H1 (cell line): ENCODE data around the gene SAP30L. TPM values are rescaled to one million over a fixed set of nuclear protein-coding genes. Genes with fewer than 3 reads are reported as not detected.
A peak's percentile ranks its signal among the peaks of the same experiment; 100 is the strongest.

ENCODE experiments used
- CTCF ChIA-PET: fragments of 300-600 bp; sonication (Branson Sonifier 250); formaldehyde crosslinking; loops from one replicate; lab custom pipeline; 2021; ENCODE audit not compliant: partially characterized antibody; lab: Charles Lee
- POLR2A ChIA-PET: fragments of 300-600 bp; sonication (Branson Sonifier 250); formaldehyde crosslinking; loops from one replicate; lab custom pipeline; 2021; ENCODE audit warnings: inconsistent platforms; ENCODE audit not compliant: partially characterized antibody; lab: Charles Lee
- DNase-seq, 2 experiments: peaks; one replicate each; pipeline versions ENCODE4 v3.0.0 to v3.0.0-alpha.2; 2010 to 2022; ENCODE audit warnings: low spot score in 2 of 2, low read depth in 1 of 2, mixed read lengths in 1 of 2
- FAIRE-seq: peaks from 2 replicates; lab custom pipeline; 2011; peaks lifted over from hg19 to GRCh38; lab: Jason Lieb, UNC
- H2AFZ ChIP-seq: 2 replicates; pipeline ENCODE4 v1.8.1; 2012; ENCODE audit warnings: low read length, inconsistent platforms
- H2AK5ac ChIP-seq: 2 replicates; pipeline ENCODE4 v1.6.1; 2013; ENCODE audit warnings: low read depth, low read length
- H2BK120ac ChIP-seq: replicated peaks from 2 replicates; pipeline ENCODE3; 2013; ENCODE audit warnings: low read depth, low read length, inconsistent platforms
- H2BK12ac ChIP-seq: 2 replicates; pipeline ENCODE4 v1.6.1; 2013; ENCODE audit warnings: low read depth, low read length
- H2BK15ac ChIP-seq: 2 replicates; pipeline ENCODE4 v1.6.1; 2013; ENCODE audit warnings: low read length
- H2BK20ac ChIP-seq: 2 replicates; pipeline ENCODE4 v1.6.1; 2013; ENCODE audit warnings: low read length
- H2BK5ac ChIP-seq: 2 replicates; pipeline ENCODE4 v1.6.1; 2013; ENCODE audit warnings: low read depth, low read length
- H3K14ac ChIP-seq: 2 replicates; pipeline ENCODE4 v1.6.1; 2013; ENCODE audit warnings: inconsistent platforms; ENCODE audit not compliant: insufficient read length
- H3K18ac ChIP-seq: 2 replicates; pipeline ENCODE4 v1.6.1; 2013; ENCODE audit warnings: low read length; ENCODE audit errors: extremely low read depth
- H3K23ac ChIP-seq: 2 replicates; pipeline ENCODE4 v1.6.1; 2013; ENCODE audit warnings: inconsistent platforms; ENCODE audit not compliant: insufficient read length
- H3K23me2 ChIP-seq: 2 replicates; pipeline ENCODE4 v1.6.1; 2013; ENCODE audit warnings: low read depth, low read length
- H3K27ac ChIP-seq: 2 replicates; pipeline ENCODE4 v1.6.1; 2011; ENCODE audit warnings: low read depth, low read length, inconsistent platforms
- H3K27me3 ChIP-seq, 4 experiments: replicated peaks in 1 of 4; 1 replicate in 1 of 4; 2 replicates in 3 of 4; pipeline versions ENCODE4 v1.6.1 to v1.8.1; 2011 to 2013; ENCODE audit warnings: low read length in 3 of 4, mild to moderate bottlenecking in 3 of 4, inconsistent platforms in 2 of 4, mixed read lengths in 2 of 4, moderate library complexity in 1 of 4; ENCODE audit not compliant: control insufficient read depth in 3 of 4, insufficient read depth in 3 of 4; ENCODE audit errors: extremely low read depth in 1 of 4
- H3K36me3 ChIP-seq, 4 experiments: 2 replicates each; pipeline versions ENCODE4 v1.6.1 to v1.8.1; 2011 to 2013; ENCODE audit warnings: mild to moderate bottlenecking in 4 of 4, low read length in 3 of 4, moderate library complexity in 2 of 4, control low read depth in 1 of 4, inconsistent platforms in 1 of 4; ENCODE audit not compliant: insufficient read depth in 4 of 4, control insufficient read depth in 2 of 4
- H3K4ac ChIP-seq: replicated peaks from 2 replicates; pipeline ENCODE3; 2013; ENCODE audit warnings: low read length, low read depth, mixed read lengths, inconsistent platforms; ENCODE audit not compliant: insufficient read length
- H3K4me1 ChIP-seq, 4 experiments: replicated peaks in 1 of 4; 1 replicate in 1 of 4; 2 replicates in 3 of 4; pipeline versions ENCODE4 v1.6.1 to v1.8.1; 2011 to 2013; ENCODE audit warnings: low read length in 3 of 4, inconsistent platforms in 2 of 4, mixed read lengths in 1 of 4; ENCODE audit not compliant: insufficient read depth in 4 of 4, control insufficient read depth in 3 of 4
- H3K4me2 ChIP-seq, 2 experiments: 2 replicates each; pipeline versions ENCODE4 v1.6.1 to v1.8.1; 2011 to 2013; ENCODE audit warnings: low read depth in 2 of 2, low read length in 2 of 2, control low read depth in 1 of 2, inconsistent platforms in 1 of 2, mild to moderate bottlenecking in 1 of 2; ENCODE audit not compliant: insufficient read depth in 1 of 2
- H3K4me3 ChIP-seq, 4 experiments: fragments of 200-600, 300-600 bp in 1 of 4; sonication (generic), shearing (Covaris generic), sonication (Bioruptor Twin) in 1 of 4; 2 replicates each; pipeline versions ENCODE4 v1.5.1 to v1.8.1; 2011 to 2016; ENCODE audit warnings: low read length in 4 of 4, low read depth in 3 of 4, control low read depth in 2 of 4, inconsistent platforms in 2 of 4, mild to moderate bottlenecking in 2 of 4, mixed read lengths in 1 of 4, moderate library complexity in 1 of 4; ENCODE audit not compliant: insufficient read depth in 2 of 4; ENCODE audit errors: extremely low read depth in 1 of 4
- H3K56ac ChIP-seq: replicated peaks from 2 replicates; pipeline ENCODE3; 2013; ENCODE audit warnings: low read depth, mild to moderate bottlenecking, mixed read lengths, low read length, inconsistent platforms; ENCODE audit not compliant: insufficient read length
- H3K79me1 ChIP-seq: 2 replicates; pipeline ENCODE4 v1.6.1; 2013; ENCODE audit warnings: low read depth, low read length, control low read depth
- H3K79me2 ChIP-seq, 2 experiments: 2 replicates each; pipeline versions ENCODE4 v1.6.1 to v1.8.1; 2012 to 2013; ENCODE audit warnings: low read length in 2 of 2, mild to moderate bottlenecking in 2 of 2, inconsistent platforms in 1 of 2; ENCODE audit not compliant: insufficient read depth in 2 of 2, control insufficient read depth in 1 of 2
- H3K9ac ChIP-seq, 4 experiments: replicated peaks in 1 of 4; 1 replicate in 1 of 4; 2 replicates in 3 of 4; pipeline versions ENCODE4 v1.6.1 to v1.8.1; 2011 to 2013; ENCODE audit warnings: low read depth in 3 of 4, low read length in 3 of 4, control low read depth in 2 of 4, mild to moderate bottlenecking in 2 of 4, moderate library complexity in 2 of 4, inconsistent platforms in 1 of 4; ENCODE audit errors: extremely low read depth in 1 of 4
- H3K9me3 ChIP-seq, 2 experiments: 2 replicates each; pipeline versions ENCODE4 v1.6.1 to v1.8.1; 2012 to 2013; ENCODE audit warnings: mild to moderate bottlenecking in 2 of 2, moderate library complexity in 2 of 2, control low read depth in 1 of 2, inconsistent platforms in 1 of 2, low read depth in 1 of 2, low read length in 1 of 2, mixed read lengths in 1 of 2; ENCODE audit not compliant: insufficient read depth in 2 of 2
- H4K20me1 ChIP-seq, 2 experiments: replicated peaks in 1 of 2; 2 replicates each; pipeline versions ENCODE3 to v1.8.1; 2011 to 2013; ENCODE audit warnings: inconsistent platforms in 2 of 2, low read length in 2 of 2, mild to moderate bottlenecking in 1 of 2; ENCODE audit not compliant: insufficient read depth in 2 of 2, control insufficient read depth in 1 of 2
- H4K5ac ChIP-seq: 2 replicates; pipeline ENCODE4 v1.6.1; 2013; ENCODE audit warnings: low read length, low read depth, mixed read lengths, inconsistent platforms; ENCODE audit not compliant: insufficient read length
- H4K8ac ChIP-seq: 2 replicates; pipeline ENCODE4 v1.8.0; 2013; ENCODE audit warnings: mild to moderate bottlenecking, moderate library complexity, low read length, inconsistent platforms; ENCODE audit not compliant: insufficient read depth; ENCODE audit errors: extremely low read depth
- H4K91ac ChIP-seq: replicated peaks from 2 replicates; pipeline ENCODE3; 2013; ENCODE audit warnings: low read length, mixed read lengths, inconsistent platforms; ENCODE audit not compliant: insufficient read length
- BACH1 ChIP-seq: IDR thresholded peaks from 2 replicates; pipeline ENCODE4 v1.6.1; 2012; ENCODE audit warnings: low read length, improper control_type of control experiment
- RAD21 ChIP-seq, 2 experiments: IDR thresholded peaks in 1 of 2; conservative IDR thresholded peaks in 1 of 2; 2 replicates each; pipeline ENCODE4 v1.6.1; 2011; ENCODE audit warnings: low read depth in 2 of 2, low read length in 2 of 2, improper control_type of control experiment in 1 of 2, inconsistent platforms in 1 of 2, mild to moderate bottlenecking in 1 of 2, moderate library complexity in 1 of 2
- RBBP5 ChIP-seq: IDR thresholded peaks from 2 replicates; pipeline ENCODE4 v1.7.1; 2012; ENCODE audit warnings: low read depth, mild to moderate bottlenecking, inconsistent platforms, low read length, moderate library complexity, borderline replicate concordance
- SRF ChIP-seq: IDR thresholded peaks from 2 replicates; pipeline ENCODE4 v1.6.1; 2011; ENCODE audit warnings: mild to moderate bottlenecking, low read depth, low read length, moderate library complexity
- SUZ12 ChIP-seq: fragments of 200-600 bp; sonication (generic); IDR thresholded peaks from 2 replicates; pipeline ENCODE4 v1.6.1; 2012; ENCODE audit warnings: mild to moderate bottlenecking, inconsistent platforms, low read length, moderate library complexity, mixed read lengths
- TBP ChIP-seq: IDR thresholded peaks from 2 replicates; pipeline ENCODE4 v1.6.1; 2011; ENCODE audit warnings: low read depth, low read length, improper control_type of control experiment
- WGBS, 2 experiments: shearing (Covaris generic) in 1 of 2; methylation state at CpG; one replicate each; pipeline versions ENCODE4 v1.1.6 to v1.1.7; 2013 to 2015; ENCODE audit warnings: low lambda C conversion rate in 2 of 2, mixed read lengths in 2 of 2, inconsistent platforms in 1 of 2, low coverage in 1 of 2, missing lambda C conversion rate in 1 of 2; ENCODE audit not compliant: insufficient replicate concordance in 2 of 2, insufficient coverage in 1 of 2, insufficient read length in 1 of 2; ENCODE audit errors: extremely low coverage in 1 of 2, missing lambda C conversion rate in 1 of 2; 5-methylcytosine and 5-hydroxymethylcytosine counted together
- polyA plus RNA-seq, 7 experiments: library from polyadenylated mRNA; depleted of rRNA in 3 of 7; stranded (reverse) in 5 of 7; unstranded in 2 of 7; fragments of >200 nt in 5 of 7; fragments of 200-250 nt in 2 of 7; gene quantifications; 1 replicate in 5 of 7; 2 replicates in 1 of 7; 4 replicates in 1 of 7; pipeline versions ENCODE4 v1.2.1 to v1.2.3, GENCODE V29; 2011 to 2013; ENCODE audit warnings: missing spikeins in 2 of 7, mixed read lengths in 2 of 7
- total RNA-seq: library from RNA; stranded (reverse); fragmentation: NEBNext Ultra II Directional; extraction: Animal tissue kit (Norgen Biotek cat#: 25700); gene quantifications from 2 replicates; pipeline ENCODE4 v1.2.1, GENCODE V29; 2021

Gene SAP30L
- total and polyA plus RNA-seq, 2 of the 8 experiments (the other 6 are each of a cell fraction or from before 2014, with no cell fraction given) = 12.2 to 31.5 TPM

GRCh38 chr5:154447089-154447725 is 1.4 kb downstream of the SAP30L start:
- Histone ChIP-seq H4K20me1 (peaks cover 11% of the 10 kb centered on the region in 2 experiments), H3K79me2 (peaks cover 0 to 19% of the 10 kb centered on the region in 2 experiments; a peak in 2 of 4 replicates), H2BK15ac (no peak overlapping the region), H4K8ac (no peak overlapping the region), H3K9me3 (no peaks in the 10 kb centered on the region), H3K4me1 (peaks cover 0 to 7% (median 2%) of the 10 kb centered on the region in 4 experiments; a peak in 3 of 7 replicates), H3K36me3 (peaks cover 0 to 14% (median 1%) of the 10 kb centered on the region in 4 experiments; a peak in 4 of 8 replicates), H3K27ac (no peak overlapping the region), H3K23me2 (peaks cover 17% of the 10 kb centered on the region), H2AK5ac (no peak overlapping the region), H2BK20ac (no peak overlapping the region), H3K27me3 (peaks cover 0 to 3% (median 0%) of the 10 kb centered on the region in 4 experiments; a peak in 1 of 7 replicates), H4K91ac (no peak overlapping the region), H3K4ac (no peak overlapping the region), H3K14ac (no peak overlapping the region), H3K4me2 (peak overlapping the region; percentile 72 to 98), H2BK12ac (no peak overlapping the region), H3K9ac (no peak overlapping the region), H3K18ac (no peak overlapping the region), H3K4me3 (peak overlapping the region; percentile 80 to 93 (median 92)), H3K23ac (no peak overlapping the region), H3K56ac (no peak overlapping the region), H2AFZ (no peak overlapping the region), H4K5ac (no peak overlapping the region), H2BK5ac (no peak overlapping the region), H2BK120ac (no peak overlapping the region), H3K79me1 (peaks cover 2% of the 10 kb centered on the region; the same call in 1 of the 2 replicates)
- no peak for TF ChIP-seq SRF
- TF ChIP-seq RBBP5 = no peak
- TF ChIP-seq SUZ12 = 0 out of 2 replicates have a peak, but pooled peaks have one; percentile 14
- TF ChIP-seq BACH1 = no peak
- TF ChIP-seq RAD21 (IDR thresholded peaks at IDR 0.05 in 1 of 2, conservative IDR thresholded peaks at IDR 0.05 in 1 of 2; ENCODE audit: low read depth in 2 of 2, low read length in 2 of 2) = 0 out of 4 replicates have a peak, but pooled peaks of 1 of the 2 experiments have one; percentile 1
- TF ChIP-seq TBP = no peak
- no peak for DNase-seq
- CTCF ChIA-PET = interaction anchor here (0.8 to 8.7 kb wide), 5 partner anchors 15 to 375 kb away, joined by 3 to 67 read pairs (median 6); no protein-coding TSS in a partner anchor
- POLR2A ChIA-PET = interaction anchor here (0.5 to 1.2 kb wide), 2 partner anchors 14 to 378 kb away, joined by 3 to 4 read pairs; no protein-coding TSS in a partner anchor
- 12% methylated on average over 10 of the region's 10 CpGs; no CpG with 5 or more reads in 1 of the 2 experiments for WGBS, 2 experiments
- no peak for FAIRE-seq
